GM04503 (cell line): Measurements from ENCODE around the gene SIDT1.

Source experiments
- DNase-seq: peaks from one replicate; pipeline ENCODE4 v3.0.0-alpha.2; 2012; ENCODE audit warnings: low read depth

Gene SIDT1

DNA sequence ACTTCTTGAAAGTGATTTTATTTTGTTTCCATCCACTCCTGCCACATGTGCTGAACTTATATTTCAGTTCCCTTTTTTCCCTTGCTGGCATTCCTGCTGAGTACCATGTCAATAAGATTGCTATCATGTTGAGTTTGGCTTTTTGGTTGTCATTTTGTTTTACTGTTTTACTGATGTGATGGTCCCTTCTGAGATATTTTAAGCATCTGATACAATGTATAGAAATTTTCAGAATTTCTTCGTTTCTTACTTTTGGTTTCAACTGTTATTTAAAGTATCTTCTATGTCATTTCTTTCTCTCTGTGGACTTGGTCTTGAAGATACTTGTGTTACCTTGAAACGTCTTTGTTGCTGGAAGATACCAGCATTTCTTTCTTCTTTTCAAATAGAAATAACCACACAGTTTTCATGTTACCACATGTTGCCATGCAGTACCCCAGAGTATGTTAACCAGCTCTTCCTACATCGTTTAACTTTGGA, 14.1 kb downstream of the SIDT1 start:
- DNase-seq = no peak

GRCh38 chr3:113548501-113548900, 16.1 kb downstream of the SIDT1 start:
- no peak for DNase-seq

GRCh38 chr3:113551820-113552219, 19.5 kb downstream of the SIDT1 start:
- DNase-seq = no peak

DNA sequence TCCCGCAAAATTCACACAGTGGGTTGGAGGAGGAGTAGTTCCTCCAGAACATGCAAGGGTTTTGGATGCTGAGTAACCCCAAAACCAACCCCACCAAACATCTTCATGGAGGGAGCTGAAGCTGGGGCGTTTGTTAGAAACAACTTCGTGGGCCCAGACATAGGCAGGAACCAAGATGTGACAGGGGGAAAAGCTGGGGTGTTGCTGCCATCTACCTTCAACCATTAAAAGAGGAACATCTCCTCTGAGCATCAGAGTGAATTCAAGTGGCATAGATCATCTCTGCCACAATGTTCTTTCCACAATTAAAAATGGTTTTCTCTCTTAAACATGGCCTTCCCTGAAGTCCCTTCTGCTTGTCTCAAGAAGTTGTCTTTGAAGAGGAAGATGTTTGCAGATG, 20.5 kb downstream of the SIDT1 start:
- no peak for DNase-seq

GRCh38 chr3:113555138-113555537, 22.8 kb downstream of the SIDT1 start:
- no peak for DNase-seq

GRCh38 chr3:113556316-113556945, 24.1 kb downstream of the SIDT1 start:
- DNase-seq = no peak

- DNase-seq = no peak
Observed at GRCh38 chr3:113556946-113557335, 24.6 kb downstream of the SIDT1 start.

- no peak for DNase-seq
Observed at GRCh38 chr3:113557374-113557773, 25.0 kb downstream of the SIDT1 start.

- no peak for DNase-seq
Observed at GRCh38 chr3:113559009-113559408, 26.7 kb downstream of the SIDT1 start.

DNA sequence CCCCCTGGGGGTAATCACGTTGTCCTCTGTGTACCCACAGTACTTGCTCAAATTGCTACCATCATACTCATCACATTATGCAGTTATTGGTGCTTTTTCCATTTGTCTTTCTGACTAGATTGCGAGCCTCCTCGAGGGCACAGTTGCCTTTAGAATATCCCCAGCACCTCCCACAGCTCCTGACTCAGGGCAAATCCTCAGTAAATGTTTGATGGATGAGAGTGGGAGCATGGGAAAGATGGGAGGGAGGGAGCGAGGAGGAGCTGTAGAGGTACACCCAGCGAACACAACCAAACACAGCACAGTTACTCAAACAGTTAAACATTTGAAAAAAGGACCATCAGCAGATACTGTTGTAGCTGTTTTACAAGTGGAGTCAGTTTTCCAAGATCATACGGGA, 27.9 kb downstream of the SIDT1 start:
- no peak for DNase-seq

DNA sequence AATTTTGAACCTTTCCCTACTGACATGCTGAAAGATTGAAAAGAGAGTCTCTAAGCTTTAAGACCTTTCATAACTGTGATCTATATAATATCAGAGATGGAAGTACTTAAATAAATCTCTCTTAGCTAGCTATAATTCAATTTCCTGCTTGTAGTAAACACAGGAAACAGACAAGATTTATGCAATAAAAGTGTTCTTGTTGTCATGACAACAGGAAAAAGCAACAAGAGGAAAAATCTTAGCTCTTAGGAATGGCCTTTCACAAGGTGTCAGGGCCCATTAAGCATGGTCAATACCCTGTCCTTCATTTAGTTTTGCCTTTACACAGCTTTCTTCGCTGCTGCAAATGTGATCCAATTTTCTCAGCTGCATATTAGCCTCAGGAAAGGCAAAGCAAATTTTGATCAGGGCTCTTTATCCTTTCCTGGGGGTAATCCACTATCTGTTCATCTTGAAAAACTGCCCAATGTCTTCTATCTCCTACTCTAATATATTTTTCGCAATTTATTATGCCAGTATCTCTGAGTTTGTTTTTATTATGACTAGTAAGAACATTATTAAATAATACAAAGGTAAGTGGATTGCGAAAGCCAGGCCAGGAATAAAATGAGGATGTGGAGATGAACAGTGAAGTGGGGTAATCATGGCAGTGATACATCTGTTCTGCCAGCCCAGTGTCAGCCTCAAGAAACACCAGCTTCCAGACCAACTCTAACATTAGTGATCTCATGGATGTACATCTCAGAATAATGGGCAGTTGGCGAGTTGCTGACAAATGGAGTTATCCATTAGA, 28.7 kb downstream of the SIDT1 start:
- DNase-seq = no peak

DNA sequence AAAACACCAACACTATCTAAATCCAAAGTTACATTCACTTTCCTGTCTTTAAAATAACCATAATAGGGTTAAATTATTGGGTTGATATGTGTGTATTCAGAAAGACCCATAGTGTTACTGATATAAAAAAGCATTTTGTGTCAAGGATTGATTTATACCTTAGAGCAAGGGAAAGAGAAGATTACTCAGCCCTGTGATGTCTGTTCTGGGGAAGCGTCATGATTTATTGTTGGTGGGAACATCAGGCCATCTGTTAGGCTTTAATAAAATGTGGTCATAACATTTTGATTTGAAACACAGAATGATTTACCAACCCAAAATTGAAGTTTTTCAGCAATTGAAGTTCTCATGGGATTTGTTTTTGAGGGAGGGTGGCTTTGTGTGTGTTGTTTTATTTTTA, 33.2 kb downstream of the SIDT1 start:
- no peak for DNase-seq

GRCh38 chr3:113570158-113570557, 37.8 kb downstream of the SIDT1 start:
- no peak for DNase-seq

DNA sequence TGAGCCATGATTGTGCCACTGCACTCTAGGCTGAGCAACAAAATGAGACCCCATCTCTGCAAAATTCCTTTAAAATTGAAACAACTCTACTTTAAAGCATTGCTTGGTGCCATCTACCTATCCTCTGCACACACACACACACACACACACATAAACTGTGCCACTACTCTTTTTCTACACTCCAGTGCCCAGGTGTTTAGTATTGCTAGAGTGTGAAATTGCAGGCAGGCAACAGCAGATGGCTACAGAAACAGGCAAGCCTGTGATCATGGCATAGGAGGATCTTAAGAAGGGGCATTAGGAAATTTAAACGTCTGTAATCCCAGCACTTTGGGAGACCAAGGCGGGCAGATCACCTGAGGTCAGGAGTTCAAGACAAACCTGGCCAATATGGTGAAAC, 39.0 kb downstream of the SIDT1 start:
- DNase-seq = no peak

DNA sequence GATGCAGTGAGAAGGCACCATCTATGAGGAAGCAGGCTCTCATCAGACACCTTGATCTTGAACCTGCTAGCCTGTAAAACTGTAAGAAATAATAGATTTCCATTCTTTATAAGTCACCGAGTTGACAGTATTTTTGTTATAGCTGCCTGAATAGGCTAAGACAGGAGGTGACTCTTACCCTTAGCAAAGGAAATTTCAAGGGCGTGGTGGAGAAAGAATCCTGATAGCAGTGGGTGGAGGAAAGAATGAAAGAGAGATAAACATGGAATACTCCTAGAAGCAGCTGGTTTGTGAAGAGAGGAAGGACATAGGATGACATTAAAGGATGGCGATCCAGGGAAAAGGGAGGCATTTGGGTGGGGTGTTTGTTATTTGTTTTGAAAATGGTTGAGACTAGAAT, 41.4 kb downstream of the SIDT1 start:
- no peak for DNase-seq

DNA sequence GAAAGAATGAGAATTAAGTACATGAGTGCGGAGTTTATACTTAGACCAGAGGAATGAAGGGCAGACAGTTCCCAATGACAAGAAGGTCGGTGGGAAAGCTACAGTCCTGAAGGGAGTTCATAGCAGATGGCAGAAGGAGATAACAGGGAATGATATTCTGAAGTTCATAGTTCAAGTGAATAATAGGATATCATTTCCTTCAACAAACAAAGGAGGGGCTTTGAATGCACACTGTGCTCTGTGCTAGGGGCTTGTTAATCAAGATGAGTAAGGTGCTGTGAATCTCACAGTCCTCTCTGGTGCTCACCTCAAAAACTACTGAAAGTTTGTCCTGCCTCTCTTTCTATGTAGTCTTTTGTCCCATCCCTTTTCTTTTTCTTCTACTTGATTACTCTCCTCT, 41.9 kb downstream of the SIDT1 start:
- no peak for DNase-seq

DNA sequence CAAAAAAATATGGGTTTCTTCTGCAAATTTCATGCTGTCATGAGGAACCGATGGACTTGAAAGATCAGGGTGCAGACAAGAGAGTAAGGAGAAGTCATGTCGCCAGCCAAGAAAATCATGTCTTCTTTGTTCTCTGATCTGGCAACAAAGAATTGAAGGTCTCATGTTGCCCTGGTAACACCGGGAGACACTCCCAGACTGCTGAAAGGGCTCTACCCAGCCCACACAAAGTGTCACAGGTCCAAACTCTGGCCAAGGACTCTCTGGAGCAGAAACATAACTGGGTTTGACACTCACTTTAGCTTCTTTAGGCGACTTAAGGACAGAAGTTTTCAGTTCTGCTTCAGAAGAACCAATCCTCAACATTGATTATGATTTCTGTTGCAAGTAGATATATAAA, 42.9 kb downstream of the SIDT1 start:
- no peak for DNase-seq

DNA sequence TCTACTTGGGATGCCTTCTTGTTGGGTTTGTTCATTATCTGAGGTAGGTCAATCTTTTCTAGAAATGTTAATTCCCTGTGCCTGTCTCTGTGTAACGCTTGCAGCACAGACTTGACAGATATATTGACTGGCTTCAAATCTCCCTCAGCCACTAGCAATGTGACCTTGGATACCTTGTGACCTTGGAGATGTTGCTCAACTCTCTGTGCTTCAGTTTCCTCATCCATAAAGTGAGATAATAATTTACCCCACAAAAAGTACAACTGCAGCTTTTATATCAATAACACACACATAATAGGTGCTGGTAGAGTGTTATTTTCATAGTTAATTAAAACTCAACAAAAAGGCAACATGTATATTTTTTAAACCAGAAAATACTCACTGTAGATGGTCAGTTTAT, 52.9 kb downstream of the SIDT1 start:
- DNase-seq = no peak

DNA sequence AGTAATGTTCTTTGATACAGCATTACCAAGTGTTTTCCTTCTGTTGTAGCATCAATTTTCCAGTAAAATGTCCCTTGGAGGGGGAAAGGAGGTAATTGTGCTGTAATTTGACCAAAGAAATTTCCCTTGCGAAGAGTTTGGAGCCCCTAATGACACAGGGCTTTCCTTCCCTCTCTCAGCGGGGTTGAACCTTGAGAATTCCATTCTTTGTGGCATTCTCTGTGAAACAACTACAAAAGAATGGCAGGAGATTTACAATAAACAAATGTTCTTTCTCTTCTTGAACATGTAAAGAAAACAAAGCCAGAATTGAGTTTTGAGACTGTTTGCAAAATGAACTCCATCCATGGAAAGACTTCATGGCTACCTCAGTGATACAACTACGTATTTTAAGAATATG, 53.4 kb downstream of the SIDT1 start:
- DNase-seq = no peak

DNA sequence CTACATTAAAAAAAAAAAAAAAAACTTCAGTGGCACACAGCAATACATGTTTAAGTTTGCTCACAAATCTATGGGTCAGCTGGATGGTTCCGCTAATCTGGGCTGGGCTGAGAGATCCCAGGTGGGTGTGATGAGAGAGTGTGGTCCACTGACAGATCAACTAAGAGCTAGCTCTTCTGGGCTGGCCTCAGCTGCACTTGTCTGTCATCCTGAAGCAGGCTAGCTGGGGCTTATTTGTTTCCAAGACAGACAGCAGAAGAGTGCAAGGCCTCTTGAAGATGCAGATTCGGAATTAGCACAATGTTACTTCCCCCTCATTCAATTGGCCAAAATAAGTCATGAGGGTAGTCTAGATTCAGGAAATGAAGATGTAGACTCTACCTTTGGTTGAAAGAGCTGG, 56.5 kb downstream of the SIDT1 start:
- DNase-seq = no peak

DNA sequence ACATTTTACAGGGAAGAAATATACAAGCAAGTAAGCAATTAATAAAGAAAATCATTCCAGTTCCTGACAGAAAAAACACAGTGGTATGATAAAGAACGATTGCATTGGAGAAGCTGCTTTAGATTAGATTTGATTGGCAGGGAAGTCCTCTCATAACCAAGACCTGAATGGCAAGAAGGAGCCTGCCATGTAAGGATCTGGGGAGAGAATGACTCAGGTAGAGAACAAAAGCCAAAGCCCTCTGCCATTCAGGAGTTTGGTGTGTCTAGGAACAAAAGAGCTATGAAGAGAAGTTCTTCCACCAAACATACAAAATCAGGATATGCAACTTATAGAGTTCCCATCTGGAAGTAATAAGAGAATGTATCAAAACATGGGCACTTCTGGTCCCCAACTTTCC, 57.6 kb downstream of the SIDT1 start:
- DNase-seq = no peak

GRCh38 chr3:113590983-113591382, 58.6 kb downstream of the SIDT1 start:
- no peak for DNase-seq

DNA sequence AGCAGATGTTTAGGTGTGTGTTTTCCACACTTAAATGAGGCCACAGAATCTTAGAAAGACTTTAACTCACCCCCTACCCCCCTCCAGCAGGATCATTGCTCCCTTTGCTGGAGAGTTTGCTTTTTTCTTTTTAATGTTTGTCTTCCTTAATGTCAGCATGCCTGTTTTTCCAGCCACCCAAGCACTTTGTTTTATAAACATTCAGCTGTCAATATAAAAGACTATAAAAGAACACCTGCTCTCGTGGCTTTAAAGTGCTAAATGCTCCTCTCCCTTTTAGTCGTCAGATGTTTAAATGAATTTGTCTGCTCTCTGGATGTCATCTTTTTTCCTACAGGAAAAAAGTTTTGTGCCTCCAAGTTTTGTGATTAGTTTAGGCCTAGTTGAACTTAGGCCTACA, 61.7 kb downstream of the SIDT1 start:
- DNase-seq = no peak
